ENCODE results near the gene PITPNC1. TPM values are rescaled to one million over a fixed set of nuclear protein-coding genes. Genes with fewer than 3 reads are reported as not detected.

Gene PITPNC1
- total RNA-seq, 4 donors from 2014 or later, result 8.0 to 20.4 (median 9.6) TPM

DNA sequence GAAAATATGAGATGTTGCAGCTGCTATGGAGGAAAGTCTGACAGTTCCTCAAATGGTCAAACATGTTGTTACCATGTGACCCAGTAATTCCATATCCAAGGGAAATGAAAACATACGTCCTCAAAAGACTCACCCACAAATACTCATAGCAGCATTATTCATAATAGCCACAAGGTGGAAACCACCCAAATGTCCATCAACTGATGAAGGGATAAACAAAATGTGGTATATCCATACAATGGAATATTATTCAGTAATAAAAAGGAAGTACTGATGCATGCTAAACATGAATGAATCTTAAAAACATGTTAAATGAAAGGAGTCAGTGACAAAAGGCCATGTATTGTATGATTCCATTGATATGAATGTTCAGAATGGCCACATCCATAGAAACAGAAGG is 140.2 kb downstream of the PITPNC1 start:
- 63 to 77% methylated on average over 1 of the region's 1 CpG for WGBS, 2 donors
- no peak overlapping the region for H3K27ac ChIP-seq
- no peak for TF ChIP-seq EP300 (IDR thresholded peaks at IDR 0.05)
- TF ChIP-seq, protein P1, sequence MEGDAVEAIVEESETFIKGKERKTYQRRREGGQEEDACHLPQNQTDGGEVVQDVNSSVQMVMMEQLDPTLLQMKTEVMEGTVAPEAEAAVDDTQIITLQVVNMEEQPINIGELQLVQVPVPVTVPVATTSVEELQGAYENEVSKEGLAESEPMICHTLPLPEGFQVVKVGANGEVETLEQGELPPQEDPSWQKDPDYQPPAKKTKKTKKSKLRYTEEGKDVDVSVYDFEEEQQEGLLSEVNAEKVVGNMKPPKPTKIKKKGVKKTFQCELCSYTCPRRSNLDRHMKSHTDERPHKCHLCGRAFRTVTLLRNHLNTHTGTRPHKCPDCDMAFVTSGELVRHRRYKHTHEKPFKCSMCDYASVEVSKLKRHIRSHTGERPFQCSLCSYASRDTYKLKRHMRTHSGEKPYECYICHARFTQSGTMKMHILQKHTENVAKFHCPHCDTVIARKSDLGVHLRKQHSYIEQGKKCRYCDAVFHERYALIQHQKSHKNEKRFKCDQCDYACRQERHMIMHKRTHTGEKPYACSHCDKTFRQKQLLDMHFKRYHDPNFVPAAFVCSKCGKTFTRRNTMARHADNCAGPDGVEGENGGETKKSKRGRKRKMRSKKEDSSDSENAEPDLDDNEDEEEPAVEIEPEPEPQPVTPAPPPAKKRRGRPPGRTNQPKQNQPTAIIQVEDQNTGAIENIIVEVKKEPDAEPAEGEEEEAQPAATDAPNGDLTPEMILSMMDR (IDR thresholded peaks at IDR 0.05), result no peak
- no peak for TF ChIP-seq POLR2A (IDR thresholded peaks at IDR 0.05)

GRCh38 chr17:67518876-67519275 is 141.8 kb downstream of the PITPNC1 start:
- TF ChIP-seq, protein P1 (IDR thresholded peaks at IDR 0.05), result no peak
- no peak for TF ChIP-seq POLR2A (IDR thresholded peaks at IDR 0.05)
- TF ChIP-seq EP300 (IDR thresholded peaks at IDR 0.05), result no peak
- Histone ChIP-seq H3K27me3 (no peaks in the 10 kb centered on the region), H3K4me3 (no peak overlapping the region), H3K4me1 (peaks cover 0 to 15% (median 2%) of the 10 kb centered on the region in 4 donors), H3K27ac (no peak overlapping the region), H3K36me3 (no peaks in the 10 kb centered on the region), H3K9me3 (no peaks in the 10 kb centered on the region)
- DNase-seq (ENCODE audit: low spot score in 2 of 2), result no peak
- 94 to 100% methylated on average over 3 of the region's 3 CpGs for WGBS, 2 donors

More for the DNA sequence above, 140.2 kb downstream of the PITPNC1 start:
- Histone ChIP-seq H3K4me3 (no peak overlapping the region), H3K36me3 (no peaks in the 10 kb centered on the region), H3K4me1 (peaks cover 0 to 15% (median 2%) of the 10 kb centered on the region in 4 donors), H3K9me3 (no peaks in the 10 kb centered on the region), H3K27me3 (no peaks in the 10 kb centered on the region)
- no peak for DNase-seq (ENCODE audit: low spot score in 2 of 2)

DNA sequence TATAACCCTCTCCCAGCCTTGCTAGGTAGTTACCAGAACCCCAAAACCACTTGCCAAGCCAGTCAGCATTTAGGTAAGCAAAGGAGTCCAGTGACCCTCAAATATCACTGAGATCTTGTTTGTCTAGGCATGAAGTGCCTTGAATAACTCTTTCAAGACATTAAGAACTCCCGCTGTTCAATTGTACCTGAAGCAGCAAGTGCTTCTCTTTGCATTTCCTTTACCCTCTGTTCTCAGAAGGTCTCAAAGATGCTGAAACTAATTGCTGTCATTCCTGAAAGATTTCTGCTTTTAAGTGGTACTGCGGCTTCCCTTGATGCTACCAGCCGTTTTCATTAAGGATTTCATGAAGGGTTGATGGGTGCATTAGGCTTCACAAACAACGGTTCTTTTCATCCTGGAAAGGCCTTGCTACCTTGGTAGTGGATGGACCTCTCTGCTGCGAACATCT is 142.7 kb downstream of the PITPNC1 start:
- no peak for TF ChIP-seq EP300 (IDR thresholded peaks at IDR 0.05)
- TF ChIP-seq POLR2A (IDR thresholded peaks at IDR 0.05), result no peak
- TF ChIP-seq, protein P1 (IDR thresholded peaks at IDR 0.05), result no peak
- Histone ChIP-seq H3K4me1 (peaks cover 0 to 15% (median 2%) of the 10 kb centered on the region in 4 donors), H3K27ac (peak overlapping the region in 1 of 4 donors; percentile 30), H3K27me3 (no peaks in the 10 kb centered on the region), H3K9me3 (no peaks in the 10 kb centered on the region), H3K36me3 (no peaks in the 10 kb centered on the region), H3K4me3 (no peak overlapping the region)
- DNase-seq (ENCODE audit: low spot score in 2 of 2), result no peak
- 70 to 72% methylated on average over 5 of the region's 5 CpGs for WGBS, 2 donors

- Histone ChIP-seq H3K9me3 (no peaks in the 10 kb centered on the region), H3K36me3 (no peaks in the 10 kb centered on the region), H3K4me3 (peak overlapping the region in 2 of 4 donors; percentile 3 to 8), H3K27me3 (no peaks in the 10 kb centered on the region), H3K4me1 (peaks cover 0 to 12% (median 2%) of the 10 kb centered on the region in 4 donors), H3K27ac (peak overlapping the region in 1 of 4 donors; percentile 30)
- DNase-seq (ENCODE audit: low spot score in 2 of 2), result peak; percentile 16 to 41
- TF ChIP-seq EP300 (IDR thresholded peaks at IDR 0.05) (peak in 1 of 2 donors; percentile 46), POLR2A (IDR thresholded peaks at IDR 0.05) (no peak)
- TF ChIP-seq, protein P1 (IDR thresholded peaks at IDR 0.05), result no peak
- WGBS, 2 donors, result 58 to 60% methylated on average over 13 of the region's 13 CpGs
Measured at GRCh38 chr17:67520252-67520906, 143.3 kb downstream of the PITPNC1 start.

Data from tibial nerve (tissue), 4 donors.